GM12864 (cell line): ENCODE measurements around the gene C1QTNF6.

ENCODE experiments used
- DNase-seq: peaks from one replicate; pipeline ENCODE4 v3.0.0-alpha.2; 2011; ENCODE audit warnings: low read depth
- H3K4me3 ChIP-seq: 2 replicates; pipeline ENCODE4 v1.5.1; 2011; ENCODE audit warnings: mild to moderate bottlenecking, low read depth, low read length, control low read depth
- TF ChIP-seq, protein P1 (sequence below): IDR thresholded peaks from 2 replicates; pipeline ENCODE4 v1.5.1; 2011; ENCODE audit warnings: low read depth, mild to moderate bottlenecking, moderate library complexity, low read length, control low read depth, inconsistent platforms; ENCODE audit errors: missing control alignments

Gene C1QTNF6

DNA sequence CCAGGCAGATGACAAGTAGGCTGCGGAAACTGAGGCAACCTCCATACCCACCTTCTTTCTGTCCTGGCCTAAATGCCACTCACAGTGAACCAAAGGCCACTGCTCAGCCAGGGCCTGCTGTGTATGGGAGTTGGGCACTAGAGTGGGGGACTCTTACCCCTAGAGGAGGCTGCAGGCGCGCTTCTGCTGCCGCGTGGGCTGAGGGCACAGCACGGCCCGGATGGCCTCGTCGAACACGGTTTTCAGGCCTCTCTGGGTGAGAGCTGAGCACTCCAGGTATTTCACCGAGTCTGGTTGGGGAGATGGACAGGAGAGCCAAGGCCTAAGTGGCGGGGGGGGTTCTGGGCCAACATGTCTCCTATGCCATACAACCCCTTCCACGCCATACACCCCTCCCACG, 38.5 kb upstream of the C1QTNF6 start:
- no peak for DNase-seq
- TF ChIP-seq, protein P1, sequence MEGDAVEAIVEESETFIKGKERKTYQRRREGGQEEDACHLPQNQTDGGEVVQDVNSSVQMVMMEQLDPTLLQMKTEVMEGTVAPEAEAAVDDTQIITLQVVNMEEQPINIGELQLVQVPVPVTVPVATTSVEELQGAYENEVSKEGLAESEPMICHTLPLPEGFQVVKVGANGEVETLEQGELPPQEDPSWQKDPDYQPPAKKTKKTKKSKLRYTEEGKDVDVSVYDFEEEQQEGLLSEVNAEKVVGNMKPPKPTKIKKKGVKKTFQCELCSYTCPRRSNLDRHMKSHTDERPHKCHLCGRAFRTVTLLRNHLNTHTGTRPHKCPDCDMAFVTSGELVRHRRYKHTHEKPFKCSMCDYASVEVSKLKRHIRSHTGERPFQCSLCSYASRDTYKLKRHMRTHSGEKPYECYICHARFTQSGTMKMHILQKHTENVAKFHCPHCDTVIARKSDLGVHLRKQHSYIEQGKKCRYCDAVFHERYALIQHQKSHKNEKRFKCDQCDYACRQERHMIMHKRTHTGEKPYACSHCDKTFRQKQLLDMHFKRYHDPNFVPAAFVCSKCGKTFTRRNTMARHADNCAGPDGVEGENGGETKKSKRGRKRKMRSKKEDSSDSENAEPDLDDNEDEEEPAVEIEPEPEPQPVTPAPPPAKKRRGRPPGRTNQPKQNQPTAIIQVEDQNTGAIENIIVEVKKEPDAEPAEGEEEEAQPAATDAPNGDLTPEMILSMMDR = no peak
- no peak overlapping the region for H3K4me3 ChIP-seq

- no peak overlapping the region for H3K4me3 ChIP-seq
- no peak for DNase-seq
- TF ChIP-seq, protein P1 = no peak
Measured at GRCh38 chr22:37226087-37226486, 38.0 kb upstream of the C1QTNF6 start.

DNA sequence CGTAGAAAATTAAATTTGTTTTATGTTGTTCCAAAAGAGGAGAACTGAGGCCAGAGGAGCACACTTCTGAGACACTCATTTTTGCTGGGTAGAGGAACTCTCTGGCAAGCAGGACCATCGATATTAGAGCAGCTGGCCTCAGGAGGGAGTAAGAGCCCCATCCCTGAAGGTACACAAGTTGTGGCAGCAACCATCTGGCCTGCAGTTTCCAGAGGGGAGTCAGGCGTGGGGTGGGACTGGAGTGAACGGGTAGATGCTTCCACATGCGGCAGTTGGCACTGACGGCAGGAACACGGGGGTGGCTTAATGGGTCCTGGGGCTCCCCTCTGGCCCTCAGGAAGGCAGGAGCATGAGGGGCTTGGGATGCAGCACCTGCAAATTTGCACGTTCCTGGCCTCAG, 37.4 kb upstream of the C1QTNF6 start:
- TF ChIP-seq, protein P1 = peak; percentile 39
- no peak for DNase-seq
- H3K4me3 ChIP-seq = no peak overlapping the region

- TF ChIP-seq, protein P1 = no peak
- no peak for DNase-seq
- no peak overlapping the region for H3K4me3 ChIP-seq
Measured at GRCh38 chr22:37224757-37225420, 36.8 kb upstream of the C1QTNF6 start.

- H3K4me3 ChIP-seq = no peak overlapping the region
- TF ChIP-seq, protein P1 = no peak
- no peak for DNase-seq
Measured at GRCh38 chr22:37223965-37224551, 36.0 kb upstream of the C1QTNF6 start.

DNA sequence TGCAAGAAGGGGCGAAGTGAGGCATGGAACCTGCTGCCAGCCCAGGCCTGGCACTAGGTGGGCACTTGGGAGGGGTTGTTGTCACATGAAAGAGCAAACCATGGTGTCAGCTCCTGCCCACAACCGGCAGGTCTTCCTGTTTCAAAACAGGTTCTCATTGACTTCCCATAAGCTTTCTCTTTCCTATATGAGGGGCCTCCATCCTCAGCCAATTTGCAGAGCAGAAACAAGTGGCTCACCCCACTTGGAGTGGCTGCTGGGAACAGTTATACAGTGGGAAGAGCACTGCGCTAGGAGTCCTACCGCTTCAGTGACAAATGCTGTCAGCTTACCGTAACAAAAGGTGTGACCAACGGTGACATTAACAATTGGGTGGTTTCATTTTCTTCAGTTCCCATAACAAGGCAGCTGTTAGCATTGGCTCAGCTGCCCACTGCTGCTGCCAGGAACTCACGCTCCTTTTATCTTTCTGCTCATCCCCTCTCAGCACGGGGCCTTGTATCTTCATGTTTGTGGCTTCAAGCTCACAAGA, 34.5 kb upstream of the C1QTNF6 start:
- no peak overlapping the region for H3K4me3 ChIP-seq
- TF ChIP-seq, protein P1 = no peak
- DNase-seq = no peak
